22Rv1 (cell line): ENCODE measurements around the gene GMPPA.

Experiments
- ZFX ChIP-seq: fragments of 450-650 bp; IDR thresholded peaks from 2 replicates; pipeline ENCODE4 v1.6.1; 2017; ENCODE audit warnings: antibody characterized with exemption, borderline replicate concordance
- TF ChIP-seq, protein P1 (sequence below): fragments of 450-650 bp; IDR thresholded peaks from 2 replicates; pipeline ENCODE4 v1.5.1; 2017; ENCODE audit warnings: mild to moderate bottlenecking

DNA sequence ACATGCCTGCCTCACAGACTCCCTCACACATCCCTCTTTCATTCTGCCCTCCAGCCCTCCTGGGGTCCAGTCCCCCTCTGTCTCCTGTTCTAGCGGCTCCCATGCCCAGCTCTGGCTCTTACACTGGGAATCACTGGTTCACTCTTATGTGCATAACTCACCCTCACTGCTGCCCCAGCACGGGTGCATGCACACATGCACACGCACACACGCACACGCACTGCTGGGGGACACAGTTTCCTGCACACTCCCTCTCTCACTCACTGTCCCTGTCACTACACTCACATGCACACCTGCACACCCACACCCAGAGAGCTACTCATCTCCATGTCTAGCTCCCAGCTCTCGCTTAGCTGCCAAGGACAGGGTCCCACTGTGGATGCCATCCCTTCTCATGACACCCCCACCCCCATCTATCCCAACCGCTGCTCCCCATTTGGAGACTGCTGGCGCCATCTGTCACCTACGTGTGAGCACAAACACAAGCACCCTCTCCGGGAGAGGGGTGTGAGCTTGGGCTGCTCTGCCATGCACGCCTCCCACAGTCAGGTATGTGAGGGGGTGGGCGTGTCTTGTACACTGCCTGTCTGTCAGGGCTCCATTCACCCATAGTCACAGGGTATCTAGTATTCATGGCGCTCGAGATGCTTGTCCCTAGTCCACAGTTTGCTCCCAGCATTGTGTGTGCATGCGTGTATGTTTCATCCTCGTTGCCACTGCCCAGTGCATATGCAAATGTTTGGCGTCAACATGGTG lies 17.4 kb downstream of the GMPPA start:
- TF ChIP-seq, protein P1, sequence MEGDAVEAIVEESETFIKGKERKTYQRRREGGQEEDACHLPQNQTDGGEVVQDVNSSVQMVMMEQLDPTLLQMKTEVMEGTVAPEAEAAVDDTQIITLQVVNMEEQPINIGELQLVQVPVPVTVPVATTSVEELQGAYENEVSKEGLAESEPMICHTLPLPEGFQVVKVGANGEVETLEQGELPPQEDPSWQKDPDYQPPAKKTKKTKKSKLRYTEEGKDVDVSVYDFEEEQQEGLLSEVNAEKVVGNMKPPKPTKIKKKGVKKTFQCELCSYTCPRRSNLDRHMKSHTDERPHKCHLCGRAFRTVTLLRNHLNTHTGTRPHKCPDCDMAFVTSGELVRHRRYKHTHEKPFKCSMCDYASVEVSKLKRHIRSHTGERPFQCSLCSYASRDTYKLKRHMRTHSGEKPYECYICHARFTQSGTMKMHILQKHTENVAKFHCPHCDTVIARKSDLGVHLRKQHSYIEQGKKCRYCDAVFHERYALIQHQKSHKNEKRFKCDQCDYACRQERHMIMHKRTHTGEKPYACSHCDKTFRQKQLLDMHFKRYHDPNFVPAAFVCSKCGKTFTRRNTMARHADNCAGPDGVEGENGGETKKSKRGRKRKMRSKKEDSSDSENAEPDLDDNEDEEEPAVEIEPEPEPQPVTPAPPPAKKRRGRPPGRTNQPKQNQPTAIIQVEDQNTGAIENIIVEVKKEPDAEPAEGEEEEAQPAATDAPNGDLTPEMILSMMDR, result no peak
- no peak for TF ChIP-seq ZFX
